ENCODE measurements around the gene DVL2.

DVL2 gene

GRCh38 chr17:7203391-7203790, 30.9 kb downstream of the DVL2 start:
- H3K36me3 ChIP-seq = no peaks in the 10 kb centered on the region
- TF ChIP-seq, protein P1, sequence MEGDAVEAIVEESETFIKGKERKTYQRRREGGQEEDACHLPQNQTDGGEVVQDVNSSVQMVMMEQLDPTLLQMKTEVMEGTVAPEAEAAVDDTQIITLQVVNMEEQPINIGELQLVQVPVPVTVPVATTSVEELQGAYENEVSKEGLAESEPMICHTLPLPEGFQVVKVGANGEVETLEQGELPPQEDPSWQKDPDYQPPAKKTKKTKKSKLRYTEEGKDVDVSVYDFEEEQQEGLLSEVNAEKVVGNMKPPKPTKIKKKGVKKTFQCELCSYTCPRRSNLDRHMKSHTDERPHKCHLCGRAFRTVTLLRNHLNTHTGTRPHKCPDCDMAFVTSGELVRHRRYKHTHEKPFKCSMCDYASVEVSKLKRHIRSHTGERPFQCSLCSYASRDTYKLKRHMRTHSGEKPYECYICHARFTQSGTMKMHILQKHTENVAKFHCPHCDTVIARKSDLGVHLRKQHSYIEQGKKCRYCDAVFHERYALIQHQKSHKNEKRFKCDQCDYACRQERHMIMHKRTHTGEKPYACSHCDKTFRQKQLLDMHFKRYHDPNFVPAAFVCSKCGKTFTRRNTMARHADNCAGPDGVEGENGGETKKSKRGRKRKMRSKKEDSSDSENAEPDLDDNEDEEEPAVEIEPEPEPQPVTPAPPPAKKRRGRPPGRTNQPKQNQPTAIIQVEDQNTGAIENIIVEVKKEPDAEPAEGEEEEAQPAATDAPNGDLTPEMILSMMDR (IDR thresholded peaks at IDR 0.05; ENCODE audit: low read depth, low read length) = no peak
- no peak for DNase-seq
- peaks cover 5% of the 10 kb centered on the region; the same call in 1 of the 2 replicates for H3K4me1 ChIP-seq
- H3K27me3 ChIP-seq = no peaks in the 10 kb centered on the region
- H3K4me3 ChIP-seq (ENCODE audit: low read depth, low read length) = no peak overlapping the region
- H3K9me3 ChIP-seq = no peaks in the 10 kb centered on the region

GRCh38 chr17:7196651-7197401, 37.5 kb downstream of the DVL2 start:
- Histone ChIP-seq H3K4me1 (no peaks in the 10 kb centered on the region), H3K4me3 (ENCODE audit: low read depth, low read length) (no peak overlapping the region), H3K36me3 (no peaks in the 10 kb centered on the region), H3K27me3 (no peaks in the 10 kb centered on the region), H3K9me3 (no peaks in the 10 kb centered on the region)
- no peak for DNase-seq
- TF ChIP-seq, protein P1 (IDR thresholded peaks at IDR 0.05; ENCODE audit: low read depth, low read length) = no peak

GRCh38 chr17:7195971-7196370, 38.3 kb downstream of the DVL2 start:
- no peaks in the 10 kb centered on the region for H3K4me1 ChIP-seq
- no peak overlapping the region for H3K4me3 ChIP-seq (ENCODE audit: low read depth, low read length)
- no peaks in the 10 kb centered on the region for H3K36me3 ChIP-seq
- no peaks in the 10 kb centered on the region for H3K27me3 ChIP-seq
- DNase-seq = no peak
- TF ChIP-seq, protein P1 (IDR thresholded peaks at IDR 0.05; ENCODE audit: low read depth, low read length) = no peak
- no peaks in the 10 kb centered on the region for H3K9me3 ChIP-seq

- Histone ChIP-seq H3K27me3 (no peaks in the 10 kb centered on the region), H3K9me3 (no peaks in the 10 kb centered on the region), H3K4me1 (no peaks in the 10 kb centered on the region), H3K4me3 (ENCODE audit: low read depth, low read length) (no peak overlapping the region), H3K36me3 (no peaks in the 10 kb centered on the region)
- no peak for DNase-seq
- TF ChIP-seq, protein P1 (IDR thresholded peaks at IDR 0.05; ENCODE audit: low read depth, low read length) = no peak
Measured at GRCh38 chr17:7192271-7192937, 41.9 kb downstream of the DVL2 start.

GRCh38 chr17:7191571-7192270, 42.6 kb downstream of the DVL2 start:
- DNase-seq = peak; percentile 66
- no peaks in the 10 kb centered on the region for H3K9me3 ChIP-seq
- no peaks in the 10 kb centered on the region for H3K27me3 ChIP-seq
- TF ChIP-seq, protein P1 (IDR thresholded peaks at IDR 0.05; ENCODE audit: low read depth, low read length) = no peak
- no peaks in the 10 kb centered on the region for H3K36me3 ChIP-seq
- no peaks in the 10 kb centered on the region for H3K4me1 ChIP-seq
- H3K4me3 ChIP-seq (ENCODE audit: low read depth, low read length) = no peak overlapping the region
